ENCODE measurements around the gene SERINC5. TPM values are rescaled to one million over a fixed set of nuclear protein-coding genes. Genes with fewer than 3 reads are reported as not detected.
"Not testable (repeated sequence)": the region's sequence is repeated elsewhere in the genome, so short reads cannot be mapped to it uniquely, and the experiment has no call there.

SERINC5 gene
- total RNA-seq, 2 experiments from 2014 or later: 28.1 to 36.0 TPM

- CTCF ChIA-PET: interaction anchor here (0.6 to 1.2 kb wide), 2 partner anchors 175 to 192 kb away, joined by 3 to 5 read pairs; no protein-coding TSS in a partner anchor
- Mint-ChIP-seq H3K9me3 (ENCODE audit: low read depth) (peaks cover 1% of the 10 kb centered on the region), H3K36me3 (ENCODE audit: low read depth) (no peaks in the 10 kb centered on the region), H3K4me1 (peaks cover 18% of the 10 kb centered on the region), H3K4me3 (no peak overlapping the region), H3K27ac (peak overlapping the region; percentile 27), H3K27me3 (no peaks in the 10 kb centered on the region)
- intact Hi-C loops (cut with DNase I, micrococcal nuclease): loop anchor here in 1 of 2 experiments (2.0 kb wide), 1 partner anchor 27 kb away; the partner anchor contains the start of gene SERINC5
- DNase-seq (no peak), ATAC-seq (peak; percentile 78)
- POLR2A ChIA-PET: interaction anchor here (0.6 to 0.7 kb wide), 3 partner anchors 17 to 107 kb away, joined by 3 to 4 read pairs (median 3); no protein-coding TSS in a partner anchor
Measured at GRCh38 chr5:80283360-80283759, 27.5 kb upstream of the SERINC5 start.

GRCh38 chr5:80282054-80282453 lies 26.2 kb upstream of the SERINC5 start:
- H3K36me3 Mint-ChIP-seq (ENCODE audit: low read depth): no peaks in the 10 kb centered on the region
- no peak overlapping the region for H3K4me3 Mint-ChIP-seq
- H3K27me3 Mint-ChIP-seq: no peaks in the 10 kb centered on the region
- peaks cover 1% of the 10 kb centered on the region for H3K9me3 Mint-ChIP-seq (ENCODE audit: low read depth)
- DNase-seq: no peak
- no peak for ATAC-seq
- intact Hi-C loops (cut with DNase I, micrococcal nuclease): loop anchor here in 1 of 2 experiments (2.0 kb wide), 1 partner anchor 25 kb away; the partner anchor contains the start of gene SERINC5
- ChIA-PET CTCF (no interaction called here), POLR2A (no interaction called here)
- H3K4me1 Mint-ChIP-seq: peaks cover 18% of the 10 kb centered on the region
- H3K27ac Mint-ChIP-seq: no peak overlapping the region

GRCh38 chr5:80277191-80277590 lies 21.3 kb upstream of the SERINC5 start:
- Mint-ChIP-seq H3K9me3 (ENCODE audit: low read depth) (no peaks in the 10 kb centered on the region), H3K4me1 (peaks cover 13% of the 10 kb centered on the region), H3K27me3 (no peaks in the 10 kb centered on the region), H3K4me3 (no peak overlapping the region), H3K36me3 (ENCODE audit: low read depth) (no peaks in the 10 kb centered on the region), H3K27ac (no peak overlapping the region)
- intact Hi-C loops (cut with DNase I, micrococcal nuclease): no loop called here
- no peak for ATAC-seq
- DNase-seq: no peak
- ChIA-PET POLR2A (interaction anchor here (0.7 kb wide), 1 partner anchor 411 kb away, joined by 3 read pairs; no protein-coding TSS in a partner anchor), CTCF (interaction anchor here (0.7 to 3.0 kb wide), 3 partner anchors 30 to 185 kb away, joined by 3 to 17 read pairs (median 6); no protein-coding TSS in a partner anchor)

GRCh38 chr5:80276186-80276585 lies 20.3 kb upstream of the SERINC5 start:
- ATAC-seq (no peak), DNase-seq (no peak)
- no peak overlapping the region for H3K27ac Mint-ChIP-seq
- CTCF ChIA-PET: interaction anchor here (0.6 to 3.0 kb wide), 5 partner anchors 9 to 193 kb away, joined by 3 to 17 read pairs (median 4); no protein-coding TSS in a partner anchor
- intact Hi-C loops (cut with DNase I, micrococcal nuclease): no loop called here
- H3K4me3 Mint-ChIP-seq: no peak overlapping the region
- POLR2A ChIA-PET: no interaction called here
- H3K27me3 Mint-ChIP-seq: no peaks in the 10 kb centered on the region
- H3K9me3 Mint-ChIP-seq (ENCODE audit: low read depth): no peaks in the 10 kb centered on the region
- no peaks in the 10 kb centered on the region for H3K36me3 Mint-ChIP-seq (ENCODE audit: low read depth)
- peaks cover 19% of the 10 kb centered on the region for H3K4me1 Mint-ChIP-seq

- no peaks in the 10 kb centered on the region for H3K36me3 Mint-ChIP-seq (ENCODE audit: low read depth)
- no peaks in the 10 kb centered on the region for H3K27me3 Mint-ChIP-seq
- H3K9me3 Mint-ChIP-seq (ENCODE audit: low read depth): no peaks in the 10 kb centered on the region
- ATAC-seq: peak; percentile 70
- peak; percentile 33 for DNase-seq
- intact Hi-C loops (cut with DNase I, micrococcal nuclease): loop anchor here (1.0 kb wide), 1 partner anchor 184 kb away; no protein-coding TSS in a partner anchor
- H3K4me1 Mint-ChIP-seq: peaks cover 27% of the 10 kb centered on the region
- CTCF ChIA-PET: interaction anchor here (0.5 to 3.0 kb wide), 13 partner anchors 8 to 802 kb away, joined by 3 to 17 read pairs (median 3); no protein-coding TSS in a partner anchor
- POLR2A ChIA-PET: no interaction called here
- H3K27ac Mint-ChIP-seq: no peak overlapping the region
- H3K4me3 Mint-ChIP-seq: no peak overlapping the region
Measured at GRCh38 chr5:80275347-80275746, 19.5 kb upstream of the SERINC5 start.

- H3K36me3 Mint-ChIP-seq (ENCODE audit: low read depth); intact Hi-C loops (cut with DNase I, micrococcal nuclease); H3K9me3 Mint-ChIP-seq (ENCODE audit: low read depth); H3K27me3 Mint-ChIP-seq; DNase-seq: not testable (repeated sequence)
- peaks cover 48% of the 10 kb centered on the region for H3K4me1 Mint-ChIP-seq
- peak overlapping the region; percentile 93 for H3K27ac Mint-ChIP-seq
- ChIA-PET POLR2A (interaction anchor here (0.9 kb wide), 1 partner anchor 188 kb away, joined by 3 read pairs; no protein-coding TSS in a partner anchor), CTCF (interaction anchor here (0.9 to 1.2 kb wide), 3 partner anchors 9 to 179 kb away, joined by 3 read pairs; no protein-coding TSS in a partner anchor)
- ATAC-seq: peak; percentile 64
- peak overlapping the region; percentile 1 for H3K4me3 Mint-ChIP-seq
Measured at GRCh38 chr5:80270543-80270942, 14.7 kb upstream of the SERINC5 start.

- DNase-seq: peak; percentile 41
Measured at GRCh38 chr5:80269991-80270438, 14.2 kb upstream of the SERINC5 start.

GRCh38 chr5:80268916-80269315 lies 13.1 kb upstream of the SERINC5 start:
- no peaks in the 10 kb centered on the region for H3K27me3 Mint-ChIP-seq
- POLR2A ChIA-PET: interaction anchor here (1.5 kb wide), 1 partner anchor 11 kb away, joined by 4 read pairs; no protein-coding TSS in a partner anchor
- CTCF ChIA-PET: interaction anchor here (0.6 to 2.5 kb wide), 5 partner anchors 9 to 319 kb away, joined by 3 to 9 read pairs (median 4); no protein-coding TSS in a partner anchor
- peak overlapping the region; percentile 91 for H3K27ac Mint-ChIP-seq
- ATAC-seq: peak; percentile 20
- no peak for DNase-seq
- H3K4me3 Mint-ChIP-seq: peak overlapping the region; percentile 46
- H3K4me1 Mint-ChIP-seq: peaks cover 49% of the 10 kb centered on the region
- intact Hi-C loops (cut with DNase I, micrococcal nuclease): loop anchor here (1.0 kb wide), 1 partner anchor 13 kb away; the partner anchor contains the start of gene SERINC5 (in 2 of the 2)
- H3K9me3 Mint-ChIP-seq (ENCODE audit: low read depth): no peaks in the 10 kb centered on the region
- H3K36me3 Mint-ChIP-seq (ENCODE audit: low read depth): no peaks in the 10 kb centered on the region

More at GRCh38 chr5:80269991-80270438, 14.2 kb upstream of the SERINC5 start:
- H3K4me3 Mint-ChIP-seq: peak overlapping the region; percentile 1
- no peaks in the 10 kb centered on the region for H3K36me3 Mint-ChIP-seq (ENCODE audit: low read depth)
- peak; percentile 59 for ATAC-seq
- intact Hi-C loops (cut with DNase I, micrococcal nuclease): loop anchor here (1.0 kb wide), 1 partner anchor 14 kb away; the partner anchor contains the start of gene SERINC5 (in 2 of the 2)
- H3K27me3 Mint-ChIP-seq: no peaks in the 10 kb centered on the region
- ChIA-PET POLR2A (interaction anchor here (0.9 to 1.5 kb wide), 2 partner anchors 13 to 187 kb away, joined by 3 to 4 read pairs; no protein-coding TSS in a partner anchor), CTCF (interaction anchor here (0.9 to 2.5 kb wide), 3 partner anchors 9 to 178 kb away, joined by 3 to 9 read pairs (median 3); no protein-coding TSS in a partner anchor)
- no peaks in the 10 kb centered on the region for H3K9me3 Mint-ChIP-seq (ENCODE audit: low read depth)
- peak overlapping the region; percentile 93 for H3K27ac Mint-ChIP-seq
- H3K4me1 Mint-ChIP-seq: peaks cover 44% of the 10 kb centered on the region

- POLR2A ChIA-PET: interaction anchor here (0.5 kb wide), 1 partner anchor 17 kb away, joined by 4 read pairs; no protein-coding TSS in a partner anchor
- intact Hi-C loops (cut with DNase I, micrococcal nuclease): no loop called here
- no peaks in the 10 kb centered on the region for H3K27me3 Mint-ChIP-seq
Measured at GRCh38 chr5:80266566-80266965, 10.7 kb upstream of the SERINC5 start.

GRCh38 chr5:80260461-80260860 lies 4.6 kb upstream of the SERINC5 start:
- ChIA-PET POLR2A (no interaction called here), CTCF (interaction anchor here (0.7 to 1.7 kb wide), 4 partner anchors 8 to 169 kb away, joined by 3 to 5 read pairs (median 4); no protein-coding TSS in a partner anchor)
- no peak for DNase-seq
- no peak overlapping the region for H3K4me3 Mint-ChIP-seq
- no peaks in the 10 kb centered on the region for H3K9me3 Mint-ChIP-seq (ENCODE audit: low read depth)
- no peak overlapping the region for H3K27ac Mint-ChIP-seq
- peaks cover 15% of the 10 kb centered on the region for H3K4me1 Mint-ChIP-seq
- peaks cover 8% of the 10 kb centered on the region for H3K36me3 Mint-ChIP-seq (ENCODE audit: low read depth)
- H3K27me3 Mint-ChIP-seq: no peaks in the 10 kb centered on the region
- no peak for ATAC-seq
- intact Hi-C loops (cut with DNase I, micrococcal nuclease): no loop called here

More at GRCh38 chr5:80266566-80266965, 10.7 kb upstream of the SERINC5 start:
- ATAC-seq (no peak), DNase-seq (no peak)
- CTCF ChIA-PET: interaction anchor here (0.9 to 1.4 kb wide), 6 partner anchors 9 to 177 kb away, joined by 3 to 5 read pairs (median 4); no protein-coding TSS in a partner anchor
- Mint-ChIP-seq H3K4me1 (peaks cover 39% of the 10 kb centered on the region), H3K4me3 (no peak overlapping the region), H3K9me3 (ENCODE audit: low read depth) (no peaks in the 10 kb centered on the region), H3K36me3 (ENCODE audit: low read depth) (no peaks in the 10 kb centered on the region), H3K27ac (no peak overlapping the region)

GRCh38 chr5:80259511-80260203 lies 3.8 kb upstream of the SERINC5 start:
- POLR2A ChIA-PET: interaction anchor here (0.5 kb wide), 1 partner anchor 1022 kb away, joined by 4 read pairs; no protein-coding TSS in a partner anchor

More at GRCh38 chr5:80259511-80260203, 3.8 kb upstream of the SERINC5 start:
- CTCF ChIA-PET: interaction anchor here (0.6 to 1.3 kb wide), 3 partner anchors 9 to 136 kb away, joined by 3 to 4 read pairs (median 3); no protein-coding TSS in a partner anchor
- H3K9me3 Mint-ChIP-seq (ENCODE audit: low read depth): no peaks in the 10 kb centered on the region
- DNase-seq (no peak), ATAC-seq (no peak)
- peaks cover 11% of the 10 kb centered on the region for H3K4me1 Mint-ChIP-seq
- no peak overlapping the region for H3K4me3 Mint-ChIP-seq
- H3K27me3 Mint-ChIP-seq: no peaks in the 10 kb centered on the region
- H3K27ac Mint-ChIP-seq: no peak overlapping the region
- intact Hi-C loops (cut with DNase I, micrococcal nuclease): loop anchor here (10.0 kb wide), 4 partner anchors 145 to 755 kb away; partner anchors contain the start of genes MTX3 (in 1 of the 2), TENT2 (in 1 of the 2) and ZFYVE16 (in 1 of the 2)
- H3K36me3 Mint-ChIP-seq (ENCODE audit: low read depth): peaks cover 12% of the 10 kb centered on the region

Measured in activated CD4-positive, alpha-beta T cell treated with anti-CD3 and anti-CD28 coated beads for 36 hours (primary cell).